RKO (cell line): ENCODE data around the gene DIAPH3.
"Not testable (repeated sequence)": the region's sequence is repeated elsewhere in the genome, so short reads cannot be mapped to it uniquely, and the experiment has no call there.

Experiments
- DNase-seq: peaks from one replicate; pipeline ENCODE4 v3.0.0-alpha.2; 2016; ENCODE audit warnings: low spot score

DIAPH3 gene

GRCh38 chr13:60163478-60164233, at the start of gene DIAPH3:
DIAPH3 (minus strand) TSS chr13:60163928; CDS start chr13:60163766, 162 bp downstream.
- DNase-seq, result peak; percentile 98

- no peak for DNase-seq
These were observed 49.6 kb upstream of the DIAPH3 start for GRCh38 chr13:60213236-60213744.

- no peak for DNase-seq
These were observed 47.8 kb upstream of the DIAPH3 start for GRCh38 chr13:60211548-60211947.

GRCh38 chr13:60210510-60211330, 47.0 kb upstream of the DIAPH3 start:
- DNase-seq, result no peak

GRCh38 chr13:60205499-60205898, 41.8 kb upstream of the DIAPH3 start:
- DNase-seq, result not testable (repeated sequence)

GRCh38 chr13:60201286-60201685, 37.6 kb upstream of the DIAPH3 start:
- DNase-seq, result no peak

- DNase-seq, result not testable (repeated sequence)
These were observed 32.2 kb upstream of the DIAPH3 start for GRCh38 chr13:60195893-60196292.

- DNase-seq, result no peak
These were observed 19.2 kb upstream of the DIAPH3 start for GRCh38 chr13:60182907-60183306.

GRCh38 chr13:60178327-60178726, 14.6 kb upstream of the DIAPH3 start:
- no peak for DNase-seq

GRCh38 chr13:60175571-60175970, 11.8 kb upstream of the DIAPH3 start:
- no peak for DNase-seq

- no peak for DNase-seq
These were observed 10.4 kb upstream of the DIAPH3 start for GRCh38 chr13:60174113-60174512.

- no peak for DNase-seq
These were observed 8.4 kb upstream of the DIAPH3 start for GRCh38 chr13:60172111-60172510.

GRCh38 chr13:60170414-60170813, 6.7 kb upstream of the DIAPH3 start:
- peak; percentile 37 for DNase-seq

- peak; percentile 32 for DNase-seq
These were observed 5.7 kb upstream of the DIAPH3 start for GRCh38 chr13:60169239-60170031.

GRCh38 chr13:60167121-60167520, 3.4 kb upstream of the DIAPH3 start:
- no peak for DNase-seq

- DNase-seq, result no peak
These were observed 1.8 kb upstream of the DIAPH3 start for GRCh38 chr13:60165391-60166099.

GRCh38 chr13:60164234-60164889, 634 bp upstream of the DIAPH3 start:
- DNase-seq, result peak; percentile 40

- no peak for DNase-seq
These were observed 1.6 kb downstream of the DIAPH3 start for GRCh38 chr13:60162096-60162495.

GRCh38 chr13:60158321-60158801, 5.4 kb downstream of the DIAPH3 start:
- no peak for DNase-seq

- peak; percentile 33 for DNase-seq
These were observed 7.8 kb downstream of the DIAPH3 start for GRCh38 chr13:60155978-60156377.

- DNase-seq, result no peak
These were observed 10.8 kb downstream of the DIAPH3 start for GRCh38 chr13:60152904-60153303.
